Measurements from ENCODE around the gene TTLL12. TPM values are rescaled to one million over a fixed set of nuclear protein-coding genes. Genes with fewer than 3 reads are reported as not detected.

TTLL12 gene
- total and polyA plus RNA-seq, 2 donors (not counting 1 experiment from before 2014, with no cell fraction given), result 11.0 to 21.3 TPM

DNA sequence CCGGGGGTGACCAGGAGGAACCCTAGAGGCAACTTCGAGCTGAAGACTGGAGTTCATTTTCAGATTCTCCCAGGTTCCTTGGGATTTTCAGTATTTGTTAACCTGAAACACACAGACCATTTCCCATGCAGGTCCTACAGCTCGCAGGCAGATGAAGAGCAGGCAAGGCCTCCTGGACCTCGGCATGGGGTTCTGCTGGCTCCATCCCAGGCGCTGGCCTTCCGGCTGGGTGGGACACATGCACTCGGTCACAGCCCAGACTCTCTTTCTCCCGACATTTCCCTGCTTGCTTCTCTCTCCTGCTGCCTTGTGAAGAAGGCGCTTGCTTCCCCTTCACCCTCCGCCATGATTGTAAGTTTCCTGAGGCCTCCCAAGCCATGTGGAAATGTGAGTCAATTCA is 15.4 kb upstream of the TTLL12 start:
- DNase-seq, result no peak
- H3K36me3 ChIP-seq (replicated peaks in 1 of 2; ENCODE audit: control extremely low read depth in 1 of 2, control insufficient read depth in 1 of 2, extremely low read depth in 1 of 2, insufficient read depth in 2 of 2, low read length in 1 of 2), result no peaks in the 10 kb centered on the region
- peaks cover 3% of the 10 kb centered on the region for H3K4me1 Mint-ChIP-seq
- peaks cover 0 to 10% (median 1%) of the 10 kb centered on the region in 4 experiments for H3K27me3 ChIP-seq (replicated peaks in 1 of 4; ENCODE audit: control extremely low read depth in 1 of 4, control insufficient read depth in 3 of 4, insufficient read depth in 4 of 4, low read length in 3 of 4)
- no peaks in the 10 kb centered on the region for H4K20me1 ChIP-seq (ENCODE audit: control insufficient read depth, insufficient read depth, low read length, poor library complexity, severe bottlenecking)
- H3K9me3 Mint-ChIP-seq (ENCODE audit: insufficient read depth), result no peaks in the 10 kb centered on the region
- H3K79me2 ChIP-seq (ENCODE audit: control insufficient read depth, insufficient read depth, low read length), result no peaks in the 10 kb centered on the region
- H3K4me2 ChIP-seq (replicated peaks; ENCODE audit: low read depth, low read length, poor library complexity, severe bottlenecking), result no peak overlapping the region
- H3K4me1 ChIP-seq (ENCODE audit: control insufficient read depth in 2 of 2, insufficient read depth in 2 of 2, low read length in 2 of 2), result peaks cover 0 to 5% of the 10 kb centered on the region in 2 donors
- no peaks in the 10 kb centered on the region for H3K9me3 ChIP-seq (ENCODE audit: control extremely low read depth in 1 of 3, control insufficient read depth in 2 of 3, insufficient read depth in 1 of 3, low read length in 2 of 3)
- H3K4me3 Mint-ChIP-seq, result no peak overlapping the region
- no peak overlapping the region for H2AFZ ChIP-seq (ENCODE audit: insufficient read depth, low read depth, low read length, poor library complexity, severe bottlenecking)
- no peak overlapping the region for H3K4me3 ChIP-seq (ENCODE audit: control extremely low read depth in 1 of 5, extremely low read depth in 1 of 5, insufficient read depth in 1 of 5, low read depth in 2 of 5, low read length in 4 of 5)
- POLR2A ChIA-PET, result no interaction called here
- H3K9ac ChIP-seq (ENCODE audit: low read length), result no peak overlapping the region
- H3K27ac ChIP-seq (ENCODE audit: low read length in 2 of 2), result no peak overlapping the region
- ATAC-seq (ENCODE audit: low read depth), result no peak
- TF ChIP-seq EZH2 (IDR thresholded peaks at IDR 0.05; ENCODE audit: borderline replicate concordance, insufficient read depth, low read depth, low read length, poor library complexity, severe bottlenecking), result no peak
- TF ChIP-seq, protein P1, sequence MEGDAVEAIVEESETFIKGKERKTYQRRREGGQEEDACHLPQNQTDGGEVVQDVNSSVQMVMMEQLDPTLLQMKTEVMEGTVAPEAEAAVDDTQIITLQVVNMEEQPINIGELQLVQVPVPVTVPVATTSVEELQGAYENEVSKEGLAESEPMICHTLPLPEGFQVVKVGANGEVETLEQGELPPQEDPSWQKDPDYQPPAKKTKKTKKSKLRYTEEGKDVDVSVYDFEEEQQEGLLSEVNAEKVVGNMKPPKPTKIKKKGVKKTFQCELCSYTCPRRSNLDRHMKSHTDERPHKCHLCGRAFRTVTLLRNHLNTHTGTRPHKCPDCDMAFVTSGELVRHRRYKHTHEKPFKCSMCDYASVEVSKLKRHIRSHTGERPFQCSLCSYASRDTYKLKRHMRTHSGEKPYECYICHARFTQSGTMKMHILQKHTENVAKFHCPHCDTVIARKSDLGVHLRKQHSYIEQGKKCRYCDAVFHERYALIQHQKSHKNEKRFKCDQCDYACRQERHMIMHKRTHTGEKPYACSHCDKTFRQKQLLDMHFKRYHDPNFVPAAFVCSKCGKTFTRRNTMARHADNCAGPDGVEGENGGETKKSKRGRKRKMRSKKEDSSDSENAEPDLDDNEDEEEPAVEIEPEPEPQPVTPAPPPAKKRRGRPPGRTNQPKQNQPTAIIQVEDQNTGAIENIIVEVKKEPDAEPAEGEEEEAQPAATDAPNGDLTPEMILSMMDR (IDR thresholded peaks at IDR 0.05), result no peak
- H3K27ac Mint-ChIP-seq, result no peak overlapping the region
- intact Hi-C loops (cut with micrococcal nuclease), result no loop called here
- 99% methylated on average over 9 of the region's 10 CpGs for WGBS (ENCODE audit: insufficient coverage)
- CTCF ChIA-PET, result no interaction called here
- peaks cover 11% of the 10 kb centered on the region for H3K27me3 Mint-ChIP-seq

DNA sequence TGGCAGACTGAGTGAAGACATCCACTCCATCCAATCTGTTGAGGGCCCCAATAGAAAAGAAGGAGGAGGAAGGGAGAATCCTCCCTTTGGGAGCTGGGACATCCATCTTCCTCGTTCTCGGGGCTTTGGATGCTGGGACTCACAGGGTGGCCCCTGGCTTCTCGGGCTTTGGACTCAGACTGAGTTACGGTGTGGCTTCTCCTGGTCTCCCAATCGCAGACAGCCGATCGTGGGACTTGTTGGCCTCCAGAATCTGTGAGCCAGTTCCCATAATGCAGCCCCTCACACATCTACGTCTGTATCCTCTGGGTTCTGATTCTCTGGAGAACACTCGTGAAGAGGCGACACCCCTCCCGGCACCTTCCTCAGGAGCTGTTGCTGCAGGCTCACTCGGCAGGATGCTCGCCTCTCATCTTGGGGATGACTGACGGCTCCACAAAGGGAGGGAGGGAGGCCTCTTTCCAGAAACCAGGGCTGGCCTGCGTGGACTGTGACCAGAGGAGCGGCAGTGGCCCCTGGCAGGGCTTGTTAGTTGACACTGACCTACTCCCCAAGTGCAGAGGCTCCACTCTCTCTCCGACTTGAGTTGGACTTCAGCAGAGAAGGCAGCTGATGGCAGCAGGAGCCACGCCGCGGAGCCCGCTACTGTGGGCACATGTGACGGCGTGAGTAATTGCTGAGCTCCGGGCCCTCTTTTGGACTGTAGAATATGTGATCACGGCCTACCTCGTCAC is 14.7 kb upstream of the TTLL12 start:
- no peak overlapping the region for H2AFZ ChIP-seq (ENCODE audit: insufficient read depth, low read depth, low read length, poor library complexity, severe bottlenecking)
- no peak for ATAC-seq (ENCODE audit: low read depth)
- Mint-ChIP-seq H3K27me3 (peaks cover 15% of the 10 kb centered on the region), H3K4me1 (peaks cover 3% of the 10 kb centered on the region), H3K4me3 (no peak overlapping the region), H3K9me3 (ENCODE audit: insufficient read depth) (no peaks in the 10 kb centered on the region), H3K27ac (no peak overlapping the region)
- peaks cover 0 to 5% of the 10 kb centered on the region in 2 donors for H3K4me1 ChIP-seq (ENCODE audit: control insufficient read depth in 2 of 2, insufficient read depth in 2 of 2, low read length in 2 of 2)
- intact Hi-C loops (cut with micrococcal nuclease), result no loop called here
- no peak overlapping the region for H3K27ac ChIP-seq (ENCODE audit: low read length in 2 of 2)
- H3K79me2 ChIP-seq (ENCODE audit: control insufficient read depth, insufficient read depth, low read length), result no peaks in the 10 kb centered on the region
- POLR2A ChIA-PET, result interaction anchor here (0.7 kb wide), 1 partner anchor 11 kb away, joined by 4 read pairs; no protein-coding TSS in a partner anchor
- DNase-seq, result no peak
- no peak overlapping the region for H3K4me2 ChIP-seq (replicated peaks; ENCODE audit: low read depth, low read length, poor library complexity, severe bottlenecking)
- H3K9ac ChIP-seq (ENCODE audit: low read length), result no peak overlapping the region
- no peaks in the 10 kb centered on the region for H3K9me3 ChIP-seq (ENCODE audit: control extremely low read depth in 1 of 3, control insufficient read depth in 2 of 3, insufficient read depth in 1 of 3, low read length in 2 of 3)
- TF ChIP-seq EZH2 (IDR thresholded peaks at IDR 0.05; ENCODE audit: borderline replicate concordance, insufficient read depth, low read depth, low read length, poor library complexity, severe bottlenecking), result no peak
- TF ChIP-seq, protein P1 (IDR thresholded peaks at IDR 0.05), result no peak
- H3K4me3 ChIP-seq (ENCODE audit: control extremely low read depth in 1 of 5, extremely low read depth in 1 of 5, insufficient read depth in 1 of 5, low read depth in 2 of 5, low read length in 4 of 5), result no peak overlapping the region
- WGBS (ENCODE audit: insufficient coverage), result 95% methylated on average over 26 of the region's 26 CpGs
- H3K36me3 ChIP-seq (replicated peaks in 1 of 2; ENCODE audit: control extremely low read depth in 1 of 2, control insufficient read depth in 1 of 2, extremely low read depth in 1 of 2, insufficient read depth in 2 of 2, low read length in 1 of 2), result no peaks in the 10 kb centered on the region
- H4K20me1 ChIP-seq (ENCODE audit: control insufficient read depth, insufficient read depth, low read length, poor library complexity, severe bottlenecking), result no peaks in the 10 kb centered on the region
- peaks cover 0 to 4% (median 1%) of the 10 kb centered on the region in 4 experiments for H3K27me3 ChIP-seq (replicated peaks in 1 of 4; ENCODE audit: control extremely low read depth in 1 of 4, control insufficient read depth in 3 of 4, insufficient read depth in 4 of 4, low read length in 3 of 4)
- CTCF ChIA-PET, result no interaction called here

Data from B cell (primary cell).